SK-N-SH (cell line): ENCODE measurements around the gene PCNX2.

Experiments used
- CHD2 ChIP-seq: fragments of 150-350 bp; IDR thresholded peaks from 2 replicates; pipeline ENCODE4 v1.6.1; 2018; ENCODE audit warnings: low read length; ENCODE audit not compliant: partially characterized antibody
- EP300 ChIP-seq, 2 experiments: IDR thresholded peaks; 2 replicates each; pipeline versions ENCODE4 v1.4.0 to v1.6.1; 2012; ENCODE audit warnings: borderline replicate concordance in 1 of 2, low read depth in 1 of 2, low read length in 1 of 2
- EZH2phosphoT487 ChIP-seq: fragments of 200-600 bp; sonication (generic); IDR thresholded peaks from 2 replicates; pipeline ENCODE4 v1.6.1; 2017; ENCODE audit warnings: low read depth, mixed run types, mild to moderate bottlenecking, antibody characterized with exemption, moderate library complexity, borderline replicate concordance
- GABPA ChIP-seq: IDR thresholded peaks from 2 replicates; pipeline ENCODE4 v1.4.0; 2012; ENCODE audit warnings: low read depth, mild to moderate bottlenecking
- JUND ChIP-seq: IDR thresholded peaks from 2 replicates; pipeline ENCODE4 v1.4.0; 2012
- RAD21 ChIP-seq: IDR thresholded peaks from 2 replicates; pipeline ENCODE4 v1.6.1; 2012; ENCODE audit warnings: mild to moderate bottlenecking, low read length
- RCOR1 ChIP-seq: fragments of 150-350 bp; IDR thresholded peaks from 2 replicates; pipeline ENCODE4 v1.6.1; 2017; ENCODE audit warnings: antibody characterized with exemption, low read length
- SMC3 ChIP-seq: IDR thresholded peaks from 2 replicates; pipeline ENCODE4 v1.6.1; 2012; ENCODE audit warnings: low read depth, low read length, improper control_type of control experiment
- TCF12 ChIP-seq: IDR thresholded peaks from 2 replicates; pipeline ENCODE4 v1.4.0; 2012
- ZBTB33 ChIP-seq: IDR thresholded peaks from 2 replicates; pipeline ENCODE4 v1.4.0; 2012; ENCODE audit warnings: low read depth, borderline replicate concordance
- TF ChIP-seq, protein P1 (sequence below): fragments of 200-600 bp; sonication (generic); IDR thresholded peaks from 2 replicates; pipeline ENCODE4 v1.6.1; 2017; ENCODE audit warnings: antibody characterized with exemption, mild to moderate bottlenecking, moderate library complexity
- TF ChIP-seq, protein P2 (sequence below): fragments of 150-350 bp; IDR thresholded peaks from 2 replicates; pipeline ENCODE4 v1.6.1; 2017; ENCODE audit warnings: antibody characterized with exemption, low read length, low read depth, borderline replicate concordance
- TF ChIP-seq, protein P3 (sequence below): fragments of 150-350 bp; IDR thresholded peaks from 2 replicates; pipeline ENCODE4 v1.6.1; 2016; ENCODE audit warnings: mild to moderate bottlenecking, low read depth, low read length
- TF ChIP-seq, protein P4 (sequence below): IDR thresholded peaks from 2 replicates; pipeline ENCODE4; 2012

DNA sequence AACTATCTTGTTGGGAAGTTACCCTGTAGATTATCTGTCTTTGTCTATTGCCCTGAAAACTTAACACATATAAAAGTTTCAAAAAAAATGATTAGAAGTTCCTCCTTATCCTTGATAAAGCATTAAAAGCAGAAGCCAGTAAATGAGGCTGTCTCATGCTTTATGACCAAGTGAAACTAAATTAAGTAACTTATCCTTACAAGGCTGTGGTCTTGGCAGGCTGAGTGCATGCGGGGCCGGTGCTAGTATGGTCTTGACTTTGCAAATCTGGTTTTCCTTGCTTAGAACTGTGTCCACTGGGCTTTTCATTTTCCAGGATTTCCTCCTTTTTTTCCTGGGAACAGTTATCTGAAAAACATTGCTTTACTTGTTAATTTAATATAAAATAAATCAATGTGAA, 43.1 kb downstream of the PCNX2 start:
- TF ChIP-seq JUND (no peak), EZH2phosphoT487 (no peak), EP300 (IDR thresholded peaks at IDR 0.05; ENCODE audit: borderline replicate concordance in 1 of 2, low read depth in 1 of 2, low read length in 1 of 2) (no peak), SMC3 (no peak), ZBTB33 (no peak), TCF12 (no peak), CHD2 (no peak), RCOR1 (no peak), RAD21 (no peak), GABPA (no peak)
- TF ChIP-seq, protein P1, sequence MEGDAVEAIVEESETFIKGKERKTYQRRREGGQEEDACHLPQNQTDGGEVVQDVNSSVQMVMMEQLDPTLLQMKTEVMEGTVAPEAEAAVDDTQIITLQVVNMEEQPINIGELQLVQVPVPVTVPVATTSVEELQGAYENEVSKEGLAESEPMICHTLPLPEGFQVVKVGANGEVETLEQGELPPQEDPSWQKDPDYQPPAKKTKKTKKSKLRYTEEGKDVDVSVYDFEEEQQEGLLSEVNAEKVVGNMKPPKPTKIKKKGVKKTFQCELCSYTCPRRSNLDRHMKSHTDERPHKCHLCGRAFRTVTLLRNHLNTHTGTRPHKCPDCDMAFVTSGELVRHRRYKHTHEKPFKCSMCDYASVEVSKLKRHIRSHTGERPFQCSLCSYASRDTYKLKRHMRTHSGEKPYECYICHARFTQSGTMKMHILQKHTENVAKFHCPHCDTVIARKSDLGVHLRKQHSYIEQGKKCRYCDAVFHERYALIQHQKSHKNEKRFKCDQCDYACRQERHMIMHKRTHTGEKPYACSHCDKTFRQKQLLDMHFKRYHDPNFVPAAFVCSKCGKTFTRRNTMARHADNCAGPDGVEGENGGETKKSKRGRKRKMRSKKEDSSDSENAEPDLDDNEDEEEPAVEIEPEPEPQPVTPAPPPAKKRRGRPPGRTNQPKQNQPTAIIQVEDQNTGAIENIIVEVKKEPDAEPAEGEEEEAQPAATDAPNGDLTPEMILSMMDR, result no peak
- TF ChIP-seq, protein P2, sequence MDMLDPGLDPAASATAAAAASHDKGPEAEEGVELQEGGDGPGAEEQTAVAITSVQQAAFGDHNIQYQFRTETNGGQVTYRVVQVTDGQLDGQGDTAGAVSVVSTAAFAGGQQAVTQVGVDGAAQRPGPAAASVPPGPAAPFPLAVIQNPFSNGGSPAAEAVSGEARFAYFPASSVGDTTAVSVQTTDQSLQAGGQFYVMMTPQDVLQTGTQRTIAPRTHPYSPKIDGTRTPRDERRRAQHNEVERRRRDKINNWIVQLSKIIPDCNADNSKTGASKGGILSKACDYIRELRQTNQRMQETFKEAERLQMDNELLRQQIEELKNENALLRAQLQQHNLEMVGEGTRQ, result no peak
- TF ChIP-seq, protein P3, sequence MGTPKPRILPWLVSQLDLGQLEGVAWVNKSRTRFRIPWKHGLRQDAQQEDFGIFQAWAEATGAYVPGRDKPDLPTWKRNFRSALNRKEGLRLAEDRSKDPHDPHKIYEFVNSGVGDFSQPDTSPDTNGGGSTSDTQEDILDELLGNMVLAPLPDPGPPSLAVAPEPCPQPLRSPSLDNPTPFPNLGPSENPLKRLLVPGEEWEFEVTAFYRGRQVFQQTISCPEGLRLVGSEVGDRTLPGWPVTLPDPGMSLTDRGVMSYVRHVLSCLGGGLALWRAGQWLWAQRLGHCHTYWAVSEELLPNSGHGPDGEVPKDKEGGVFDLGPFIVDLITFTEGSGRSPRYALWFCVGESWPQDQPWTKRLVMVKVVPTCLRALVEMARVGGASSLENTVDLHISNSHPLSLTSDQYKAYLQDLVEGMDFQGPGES, result no peak
- TF ChIP-seq, protein P4, sequence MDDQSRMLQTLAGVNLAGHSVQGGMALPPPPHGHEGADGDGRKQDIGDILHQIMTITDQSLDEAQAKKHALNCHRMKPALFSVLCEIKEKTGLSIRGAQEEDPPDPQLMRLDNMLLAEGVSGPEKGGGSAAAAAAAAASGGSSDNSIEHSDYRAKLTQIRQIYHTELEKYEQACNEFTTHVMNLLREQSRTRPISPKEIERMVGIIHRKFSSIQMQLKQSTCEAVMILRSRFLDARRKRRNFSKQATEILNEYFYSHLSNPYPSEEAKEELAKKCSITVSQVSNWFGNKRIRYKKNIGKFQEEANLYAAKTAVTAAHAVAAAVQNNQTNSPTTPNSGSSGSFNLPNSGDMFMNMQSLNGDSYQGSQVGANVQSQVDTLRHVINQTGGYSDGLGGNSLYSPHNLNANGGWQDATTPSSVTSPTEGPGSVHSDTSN, result no peak
